Stimulated activated naive CD8-positive, alpha-beta T cell treated with anti-CD3 and anti-CD28 coated beads, Interleukin-15, amount 100 ng/mL, for 72 hours (primary cell): ENCODE results near the gene IGFBP3.
"Not testable (repeated sequence)": the region's sequence is repeated elsewhere in the genome, so short reads cannot be mapped to it uniquely, and the experiment has no call there.

Experiments
- ATAC-seq: fragments of 150-1000 bp; cut with Tn5 transposase; 2 replicates; pipeline ENCODE4 v1.10.0; 2021; ENCODE audit warnings: mild to moderate bottlenecking, moderate library complexity
- DNase-seq, 2 donors: peaks; one replicate each; pipeline ENCODE4 v3.0.0; 2021 to 2022
- H3K27ac Mint-ChIP-seq, 2 donors: one replicate each; pipeline ENCODE4 v1.8.0; 2022; ENCODE audit warnings: mild to moderate bottlenecking in 2 of 2, mixed read lengths in 2 of 2, moderate library complexity in 2 of 2
- H3K27me3 Mint-ChIP-seq: one replicate; pipeline ENCODE4 v1.8.0; 2022; ENCODE audit warnings: mixed read lengths
- H3K4me1 Mint-ChIP-seq: one replicate; pipeline ENCODE4 v1.8.0; 2022; ENCODE audit warnings: mild to moderate bottlenecking, mixed read lengths
- H3K4me3 Mint-ChIP-seq, 2 donors: one replicate each; pipeline ENCODE4 v1.8.0; 2022; ENCODE audit warnings: mild to moderate bottlenecking in 2 of 2, mixed read lengths in 2 of 2, moderate library complexity in 1 of 2
- H3K9me3 Mint-ChIP-seq, 2 donors: one replicate each; pipeline ENCODE4 v1.8.0; 2022; ENCODE audit warnings: mixed read lengths in 2 of 2

Gene IGFBP3, protein sequence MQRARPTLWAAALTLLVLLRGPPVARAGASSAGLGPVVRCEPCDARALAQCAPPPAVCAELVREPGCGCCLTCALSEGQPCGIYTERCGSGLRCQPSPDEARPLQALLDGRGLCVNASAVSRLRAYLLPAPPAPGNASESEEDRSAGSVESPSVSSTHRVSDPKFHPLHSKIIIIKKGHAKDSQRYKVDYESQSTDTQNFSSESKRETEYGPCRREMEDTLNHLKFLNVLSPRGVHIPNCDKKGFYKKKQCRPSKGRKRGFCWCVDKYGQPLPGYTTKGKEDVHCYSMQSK

DNA sequence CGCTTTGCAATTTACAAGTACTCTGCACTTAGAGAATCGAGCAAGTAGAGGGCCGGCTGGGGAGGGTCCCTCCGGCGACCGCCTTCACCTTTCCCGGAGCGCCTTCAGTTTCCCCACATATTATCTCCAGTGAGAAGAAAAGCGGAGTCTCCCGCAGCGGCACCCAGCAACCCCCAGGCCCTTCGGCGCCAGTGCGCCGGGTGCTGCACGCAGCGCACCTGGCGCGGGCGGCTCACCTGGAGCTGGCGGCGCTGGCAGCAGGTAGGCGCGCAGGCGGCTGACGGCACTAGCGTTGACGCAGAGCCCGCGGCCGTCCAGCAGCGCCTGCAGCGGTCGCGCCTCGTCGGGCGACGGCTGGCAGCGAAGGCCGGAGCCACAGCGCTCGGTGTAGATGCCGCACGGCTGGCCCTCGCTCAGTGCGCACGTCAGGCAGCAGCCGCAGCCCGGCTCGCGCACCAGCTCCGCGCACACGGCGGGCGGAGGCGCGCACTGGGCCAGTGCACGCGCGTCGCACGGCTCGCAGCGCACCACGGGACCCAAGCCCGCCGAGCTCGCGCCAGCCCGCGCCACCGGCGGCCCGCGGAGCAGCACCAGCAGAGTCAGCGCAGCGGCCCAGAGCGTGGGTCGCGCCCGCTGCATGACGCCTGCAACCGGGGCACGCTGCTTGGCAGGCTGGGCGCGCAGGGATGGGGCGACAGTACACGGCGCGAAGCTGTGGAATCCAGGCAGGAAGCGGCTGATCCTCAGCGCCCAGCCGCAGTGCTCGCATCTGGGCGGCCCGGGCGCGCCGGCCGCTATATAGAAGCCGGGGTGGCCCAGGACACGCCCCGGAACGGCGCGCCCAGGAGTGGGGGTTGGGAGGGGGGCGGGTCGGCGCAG, at the start of gene IGFBP3:
TSS of gene IGFBP3 (minus strand) at position 771 of the 879 bp plus-strand sequence. CDS start at position 639, 132 bp downstream.
- peaks cover 74% of the 10 kb centered on the region for H3K27me3 Mint-ChIP-seq
- peak within 1 kb of the TSS; percentile 66 to 78 for H3K4me3 Mint-ChIP-seq
- H3K4me1 Mint-ChIP-seq: peaks cover 36% of the 10 kb centered on the region
- no peaks in the 10 kb centered on the region for H3K9me3 Mint-ChIP-seq
- peak; percentile 32 for ATAC-seq
- DNase-seq: no peak
- peak within 1 kb of the TSS in 1 of 2 donors; percentile 19 for H3K27ac Mint-ChIP-seq

DNA sequence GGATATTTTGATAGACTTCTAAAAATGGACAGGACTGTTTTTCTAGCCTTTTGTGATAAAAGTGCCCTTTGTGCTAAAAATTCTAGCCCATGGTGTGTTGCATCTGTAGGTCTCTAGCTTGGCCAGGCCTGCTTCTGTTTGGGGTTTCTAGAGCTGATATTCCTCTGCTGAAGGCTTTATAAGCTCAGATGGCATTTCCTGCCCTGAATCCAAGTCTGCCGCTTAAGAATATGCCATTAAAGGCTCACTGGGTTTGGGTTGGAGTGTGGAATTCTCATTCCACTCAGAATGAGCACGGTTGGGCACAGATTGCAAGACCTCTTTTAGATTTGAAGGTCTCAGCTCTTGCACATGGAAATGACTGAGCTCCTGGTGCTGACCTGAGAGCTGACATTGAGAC, 49.4 kb upstream of the IGFBP3 start:
- Mint-ChIP-seq H3K9me3 (no peaks in the 10 kb centered on the region), H3K27ac (no peak overlapping the region), H3K27me3 (peaks cover under 1% of the 10 kb centered on the region), H3K4me1 (no peaks in the 10 kb centered on the region), H3K4me3 (no peak overlapping the region)
- ATAC-seq (no peak), DNase-seq (no peak)

- DNase-seq (no peak), ATAC-seq (no peak)
- no peak overlapping the region for H3K27ac Mint-ChIP-seq
- no peaks in the 10 kb centered on the region for H3K4me1 Mint-ChIP-seq
- H3K9me3 Mint-ChIP-seq: no peaks in the 10 kb centered on the region
- H3K27me3 Mint-ChIP-seq: no peaks in the 10 kb centered on the region
- H3K4me3 Mint-ChIP-seq: no peak overlapping the region
Measured at GRCh38 chr7:45969940-45970339, 48.9 kb upstream of the IGFBP3 start.

DNA sequence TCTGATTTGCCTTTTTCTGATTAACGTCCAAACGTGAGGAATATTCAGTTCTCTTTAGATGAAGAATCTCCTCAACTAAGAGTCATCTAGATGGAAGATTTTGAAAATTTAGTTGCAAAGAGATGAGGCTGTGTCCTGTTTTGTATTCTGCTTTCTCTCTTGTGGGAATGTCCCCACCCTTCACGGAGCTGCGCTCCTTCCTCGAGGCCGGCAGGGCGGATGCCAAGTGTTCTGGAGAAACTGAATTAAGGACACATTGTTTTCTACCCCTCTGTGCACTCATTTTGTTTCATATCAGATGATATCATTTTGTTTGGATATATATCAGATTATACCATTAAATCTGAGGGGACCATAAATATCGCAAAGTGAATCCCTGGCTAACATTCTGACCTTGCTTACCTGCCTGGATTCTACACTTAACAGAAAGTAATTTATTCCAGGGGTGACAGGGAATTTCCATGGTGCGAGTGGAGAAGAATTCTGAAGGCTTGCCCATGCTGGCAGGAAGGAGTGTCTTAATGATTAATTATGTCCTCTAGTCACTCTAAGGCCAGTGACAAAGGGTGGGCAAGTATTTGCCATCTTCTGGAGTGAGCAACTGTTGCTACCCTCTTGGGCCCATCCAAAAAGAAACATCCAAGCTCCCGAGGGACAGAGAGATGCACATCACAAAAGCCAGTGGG, 47.9 kb upstream of the IGFBP3 start:
- Mint-ChIP-seq H3K4me3 (no peak overlapping the region), H3K9me3 (no peaks in the 10 kb centered on the region), H3K27me3 (no peaks in the 10 kb centered on the region), H3K4me1 (no peaks in the 10 kb centered on the region), H3K27ac (peak overlapping the region in 1 of 2 donors; percentile 37)
- ATAC-seq (no peak), DNase-seq (no peak)

GRCh38 chr7:45968312-45968711, 47.2 kb upstream of the IGFBP3 start:
- Mint-ChIP-seq H3K4me1 (no peaks in the 10 kb centered on the region), H3K9me3 (no peaks in the 10 kb centered on the region), H3K27ac (no peak overlapping the region), H3K27me3 (no peaks in the 10 kb centered on the region), H3K4me3 (no peak overlapping the region)
- DNase-seq (no peak), ATAC-seq (no peak)

GRCh38 chr7:45967591-45968157, 46.6 kb upstream of the IGFBP3 start:
- Mint-ChIP-seq H3K4me1 (no peaks in the 10 kb centered on the region), H3K9me3 (no peaks in the 10 kb centered on the region), H3K4me3 (no peak overlapping the region), H3K27me3 (no peaks in the 10 kb centered on the region), H3K27ac (no peak overlapping the region)
- no peak for DNase-seq
- no peak for ATAC-seq

DNA sequence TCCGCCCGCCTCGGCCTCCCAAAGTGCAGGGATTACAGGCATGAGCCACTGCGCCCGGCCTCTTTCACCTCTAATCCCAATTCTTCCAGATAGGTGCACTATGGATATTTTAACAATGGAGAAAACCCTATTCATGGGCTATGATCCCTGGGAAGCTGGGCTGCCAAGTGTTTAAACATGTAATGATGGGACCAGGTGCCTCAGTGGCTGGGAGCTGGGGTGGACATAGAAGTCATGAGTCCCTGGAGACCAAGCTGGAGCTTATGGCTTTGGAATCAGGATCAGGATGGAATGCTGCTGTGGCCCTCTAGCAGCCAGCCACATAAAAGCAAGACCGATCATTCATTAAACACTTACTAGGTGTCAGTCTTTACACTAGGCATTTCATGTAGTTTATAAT, 41.8 kb upstream of the IGFBP3 start:
- Mint-ChIP-seq H3K4me1 (no peaks in the 10 kb centered on the region), H3K4me3 (no peak overlapping the region), H3K9me3 (no peaks in the 10 kb centered on the region), H3K27ac (no peak overlapping the region), H3K27me3 (no peaks in the 10 kb centered on the region)
- no peak for ATAC-seq
- no peak for DNase-seq

GRCh38 chr7:45957721-45958120, 36.6 kb upstream of the IGFBP3 start:
- Mint-ChIP-seq H3K4me1 (no peaks in the 10 kb centered on the region), H3K27me3 (no peaks in the 10 kb centered on the region), H3K9me3 (peaks cover 5 to 6% of the 10 kb centered on the region in 2 donors), H3K27ac (peak overlapping the region in 1 of 2 donors; percentile 85), H3K4me3 (no peak overlapping the region)
- no peak for DNase-seq
- ATAC-seq: no peak

DNA sequence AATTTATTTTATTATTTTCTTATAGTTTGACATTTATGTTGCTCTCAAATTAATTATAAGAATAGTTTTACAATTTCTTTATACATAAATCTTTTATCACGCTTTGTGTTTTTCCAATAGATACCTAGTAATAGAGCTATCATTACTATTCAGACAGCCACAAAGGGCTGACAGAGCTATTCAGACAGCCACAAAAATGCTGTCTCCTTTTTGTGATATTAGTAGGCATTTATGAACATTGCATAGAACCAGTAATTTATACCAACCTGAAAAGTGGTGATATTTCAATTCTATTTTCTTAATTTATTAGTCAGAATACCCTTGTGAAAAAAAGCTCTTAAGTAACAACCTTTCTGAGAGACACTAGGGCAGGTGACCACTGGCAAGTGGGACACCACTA, 34.2 kb upstream of the IGFBP3 start:
- Mint-ChIP-seq H3K4me3 (no peak overlapping the region), H3K9me3 (peaks cover 9 to 10% of the 10 kb centered on the region in 2 donors), H3K27me3 (no peaks in the 10 kb centered on the region), H3K27ac (no peak overlapping the region), H3K4me1 (no peaks in the 10 kb centered on the region)
- DNase-seq (no peak), ATAC-seq (no peak)

DNA sequence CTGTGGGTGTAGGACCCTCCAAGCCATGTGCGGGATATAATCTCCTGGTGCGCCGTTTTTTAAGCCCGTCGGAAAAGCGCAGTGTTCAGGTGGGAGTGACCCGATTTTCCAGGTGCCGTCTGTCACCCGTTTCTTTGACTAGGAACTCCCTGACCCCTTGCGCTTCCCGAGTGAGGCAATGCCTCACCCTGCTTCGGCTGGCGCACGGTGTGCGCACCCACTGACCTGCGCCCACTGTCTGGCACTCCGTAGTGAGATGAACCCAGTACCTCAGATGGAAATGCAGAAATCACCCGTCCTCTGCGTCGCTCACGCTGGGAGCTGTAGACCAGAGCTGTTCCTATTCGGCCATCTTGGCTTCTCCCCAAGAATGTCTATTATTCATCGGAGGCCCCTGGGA, 32.0 kb upstream of the IGFBP3 start:
- not testable (repeated sequence) for H3K27ac Mint-ChIP-seq, DNase-seq, H3K4me3 Mint-ChIP-seq, H3K4me1 Mint-ChIP-seq, ATAC-seq, H3K27me3 Mint-ChIP-seq
- peaks cover 15 to 16% of the 10 kb centered on the region in 2 donors for H3K9me3 Mint-ChIP-seq

GRCh38 chr7:45944058-45944457, 23.0 kb upstream of the IGFBP3 start:
- Mint-ChIP-seq H3K27me3 (no peaks in the 10 kb centered on the region), H3K9me3 (peaks cover 0 to 5% of the 10 kb centered on the region in 2 donors)
- ATAC-seq: no peak

DNA sequence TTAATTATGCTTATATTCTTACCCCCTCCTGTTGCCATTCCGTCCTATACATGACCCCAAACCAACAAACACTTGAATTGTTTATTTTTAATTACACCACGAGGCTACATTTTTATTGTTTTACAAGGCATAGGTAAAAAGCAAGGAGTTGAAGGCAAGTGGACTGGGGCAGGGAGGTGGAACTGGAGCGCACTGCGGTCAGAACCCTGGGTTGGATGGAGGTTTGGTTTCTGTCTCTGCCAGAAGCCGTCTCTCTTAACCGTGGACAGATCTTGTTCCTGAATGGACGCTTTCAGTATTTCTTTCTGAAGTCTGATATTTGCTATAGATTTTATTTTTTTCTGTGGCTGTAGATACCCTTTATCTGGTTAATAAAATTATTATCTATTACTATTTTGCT, 19.9 kb upstream of the IGFBP3 start:
- ATAC-seq (peak; percentile 18), DNase-seq (no peak)
- Mint-ChIP-seq H3K27me3 (no peaks in the 10 kb centered on the region), H3K4me1 (peaks cover 5% of the 10 kb centered on the region), H3K9me3 (peaks cover 0 to 5% of the 10 kb centered on the region in 2 donors), H3K27ac (peak overlapping the region in 1 of 2 donors; percentile 84), H3K4me3 (peak overlapping the region; percentile 67 to 81)

More at GRCh38 chr7:45944058-45944457, 23.0 kb upstream of the IGFBP3 start:
- Mint-ChIP-seq H3K27ac (no peak overlapping the region), H3K4me3 (no peak overlapping the region), H3K4me1 (no peaks in the 10 kb centered on the region)
- DNase-seq: no peak

DNA sequence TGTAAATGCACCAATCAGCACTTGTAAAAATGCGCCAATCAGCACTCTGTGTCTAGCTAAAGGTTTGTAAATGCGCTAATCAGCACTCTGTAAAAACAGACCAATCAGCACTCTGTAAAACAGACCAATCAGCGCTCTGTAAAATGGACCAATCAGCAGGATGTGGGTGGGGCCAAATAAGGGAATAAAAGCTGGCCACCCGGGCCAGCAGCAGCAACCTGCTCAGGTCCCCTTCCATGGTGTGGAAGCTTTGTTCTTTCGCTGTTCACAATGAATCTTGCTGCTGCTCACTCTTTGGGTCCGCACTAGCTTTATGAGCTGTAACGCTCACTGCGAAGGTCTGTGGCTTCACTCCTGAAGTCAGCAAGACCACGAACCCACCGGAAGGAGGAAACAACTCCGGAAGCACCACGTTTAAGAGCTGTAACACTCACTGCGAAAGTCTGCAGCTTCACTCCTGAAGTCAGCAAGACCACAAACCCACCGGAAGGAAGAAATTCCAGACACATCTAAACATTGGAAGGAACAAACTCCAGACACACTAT, 19.2 kb upstream of the IGFBP3 start:
- Mint-ChIP-seq H3K4me3 (peak overlapping the region; percentile 67 to 81), H3K27ac (peak overlapping the region in 1 of 2 donors; percentile 84)
- H3K9me3 Mint-ChIP-seq, H3K4me1 Mint-ChIP-seq, H3K27me3 Mint-ChIP-seq: not testable (repeated sequence)
- ATAC-seq: peak; percentile 76
- peak; percentile 46 to 67 for DNase-seq

- H3K4me1 Mint-ChIP-seq: peaks cover 5% of the 10 kb centered on the region
- DNase-seq: no peak
- H3K27me3 Mint-ChIP-seq: no peaks in the 10 kb centered on the region
- H3K4me3 Mint-ChIP-seq: peak overlapping the region in 1 of 2 donors; percentile 39
- peaks cover 0 to 5% of the 10 kb centered on the region in 2 donors for H3K9me3 Mint-ChIP-seq
- ATAC-seq: no peak
- no peak overlapping the region for H3K27ac Mint-ChIP-seq
Measured at GRCh38 chr7:45939574-45939973, 18.5 kb upstream of the IGFBP3 start.

DNA sequence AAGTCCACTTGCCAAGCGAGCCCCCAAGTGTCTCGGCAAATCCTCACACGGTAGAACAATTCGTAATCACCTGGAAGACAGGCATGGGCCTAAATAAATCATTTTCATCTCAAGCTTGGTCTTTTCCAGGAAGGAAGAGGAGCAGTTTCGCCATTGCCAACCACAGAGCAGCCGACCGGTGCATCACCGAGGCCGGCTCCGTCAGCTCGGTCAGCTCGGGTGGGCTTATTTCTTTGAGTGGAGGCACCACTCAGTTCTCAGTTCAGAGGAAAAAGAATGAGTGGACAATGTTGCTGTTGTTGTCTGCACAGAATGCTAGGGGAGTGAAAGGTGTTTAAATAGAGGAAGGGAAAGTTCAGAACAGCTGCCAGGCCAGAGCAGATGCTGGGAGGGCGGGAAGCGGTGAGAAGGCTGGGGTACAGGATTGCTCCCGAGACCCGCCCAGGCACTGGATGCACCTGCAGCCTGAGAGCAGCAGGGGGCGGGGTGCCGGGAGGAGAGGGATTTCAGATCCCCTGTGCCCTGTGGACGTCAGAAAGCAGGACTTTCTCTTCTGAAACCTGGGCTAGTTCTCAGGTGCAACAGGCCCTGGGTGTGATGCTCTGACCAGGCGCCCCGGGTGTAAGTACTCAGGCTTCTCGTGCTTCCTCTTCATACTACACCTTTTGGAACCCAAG, 17.7 kb upstream of the IGFBP3 start:
- Mint-ChIP-seq H3K4me3 (no peak overlapping the region), H3K27ac (no peak overlapping the region), H3K4me1 (peaks cover 5% of the 10 kb centered on the region), H3K27me3 (no peaks in the 10 kb centered on the region), H3K9me3 (peaks cover 0 to 5% of the 10 kb centered on the region in 2 donors)
- ATAC-seq (no peak), DNase-seq (no peak)
